Neural progenitor cell (in vitro differentiated cells): ENCODE results near the gene TSPAN15.

Source experiments
- EZH2 ChIP-seq: fragments of 200-600 bp; sonication (generic); IDR thresholded peaks from 2 replicates; pipeline ENCODE4 v1.6.1; 2017; ENCODE audit warnings: antibody characterized with exemption, mild to moderate bottlenecking, moderate library complexity
- EZH2phosphoT487 ChIP-seq: fragments of 200-600 bp; sonication (generic); IDR thresholded peaks from 2 replicates; pipeline ENCODE4 v1.6.1; 2017; ENCODE audit warnings: antibody characterized with exemption
- TF ChIP-seq, protein P1 (sequence below): fragments of 200-600 bp; sonication (generic); IDR thresholded peaks from 2 replicates; pipeline ENCODE4 v1.5.1; 2017; ENCODE audit warnings: antibody characterized with exemption, mild to moderate bottlenecking

DNA sequence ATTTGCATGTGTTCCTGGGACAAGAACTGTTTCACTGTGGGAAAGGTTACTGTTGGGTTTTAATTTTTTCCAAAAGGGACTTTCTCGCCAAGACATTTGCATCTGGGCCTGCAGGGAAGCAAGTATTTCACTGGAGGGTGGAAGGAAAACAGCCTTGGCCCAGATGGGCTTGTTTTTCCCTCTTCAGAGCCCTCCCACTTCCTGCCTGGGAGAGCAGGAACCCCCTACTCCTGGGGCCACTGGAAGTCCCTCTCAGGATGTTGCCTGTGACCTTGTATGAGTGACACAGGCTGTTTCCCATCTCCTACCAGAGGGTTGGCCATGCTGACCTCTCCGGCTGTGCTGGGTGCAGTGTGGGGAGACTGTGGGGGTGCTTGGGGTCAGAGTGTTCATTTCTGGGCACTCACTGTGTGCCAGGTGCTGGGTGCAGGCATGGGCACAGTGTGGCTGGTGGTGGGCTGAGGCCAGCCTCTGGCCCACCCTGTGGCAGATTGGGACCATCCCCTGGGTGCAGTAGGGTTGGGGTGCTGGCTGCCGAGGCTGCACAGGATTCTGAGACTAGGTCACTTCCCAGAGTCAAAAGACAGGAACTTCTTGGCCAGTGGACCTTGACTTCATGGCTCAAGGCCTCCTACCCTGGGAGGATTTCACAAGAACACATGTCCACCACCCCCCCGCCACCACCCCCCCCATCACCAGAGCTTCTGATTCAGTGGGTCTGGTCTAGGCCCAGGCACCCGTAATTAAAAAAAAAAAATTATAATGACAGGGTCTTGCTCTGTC, 10.2 kb downstream of the TSPAN15 start:
- TF ChIP-seq, protein P1, sequence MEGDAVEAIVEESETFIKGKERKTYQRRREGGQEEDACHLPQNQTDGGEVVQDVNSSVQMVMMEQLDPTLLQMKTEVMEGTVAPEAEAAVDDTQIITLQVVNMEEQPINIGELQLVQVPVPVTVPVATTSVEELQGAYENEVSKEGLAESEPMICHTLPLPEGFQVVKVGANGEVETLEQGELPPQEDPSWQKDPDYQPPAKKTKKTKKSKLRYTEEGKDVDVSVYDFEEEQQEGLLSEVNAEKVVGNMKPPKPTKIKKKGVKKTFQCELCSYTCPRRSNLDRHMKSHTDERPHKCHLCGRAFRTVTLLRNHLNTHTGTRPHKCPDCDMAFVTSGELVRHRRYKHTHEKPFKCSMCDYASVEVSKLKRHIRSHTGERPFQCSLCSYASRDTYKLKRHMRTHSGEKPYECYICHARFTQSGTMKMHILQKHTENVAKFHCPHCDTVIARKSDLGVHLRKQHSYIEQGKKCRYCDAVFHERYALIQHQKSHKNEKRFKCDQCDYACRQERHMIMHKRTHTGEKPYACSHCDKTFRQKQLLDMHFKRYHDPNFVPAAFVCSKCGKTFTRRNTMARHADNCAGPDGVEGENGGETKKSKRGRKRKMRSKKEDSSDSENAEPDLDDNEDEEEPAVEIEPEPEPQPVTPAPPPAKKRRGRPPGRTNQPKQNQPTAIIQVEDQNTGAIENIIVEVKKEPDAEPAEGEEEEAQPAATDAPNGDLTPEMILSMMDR: no peak
- TF ChIP-seq EZH2: no peak
- TF ChIP-seq EZH2phosphoT487: no peak
